Measurements from ENCODE around the gene KCNE5.
"Not testable (repeated sequence)": the region's sequence is repeated elsewhere in the genome, so short reads cannot be mapped to it uniquely, and the experiment has no call there.

Gene KCNE5

GRCh38 chrX:109624641-109625616 lies at the start of gene KCNE5:
TSS of gene KCNE5 (minus strand) at chrX:109625172. CDS start at chrX:109625020, 152 bp downstream.
- no peak for DNase-seq

- DNase-seq, result no peak
Measured at GRCh38 chrX:109672239-109672638, 47.3 kb upstream of the KCNE5 start.

GRCh38 chrX:109671170-109671569 lies 46.2 kb upstream of the KCNE5 start:
- DNase-seq, result not testable (repeated sequence)

- no peak for DNase-seq
Measured at GRCh38 chrX:109667986-109668385, 43.0 kb upstream of the KCNE5 start.

- DNase-seq, result no peak
Measured at GRCh38 chrX:109660435-109661143, 35.6 kb upstream of the KCNE5 start.

- no peak for DNase-seq
Measured at GRCh38 chrX:109658391-109658790, 33.4 kb upstream of the KCNE5 start.

- DNase-seq, result not testable (repeated sequence)
Measured at GRCh38 chrX:109657364-109657763, 32.4 kb upstream of the KCNE5 start.

GRCh38 chrX:109656774-109657173 lies 31.8 kb upstream of the KCNE5 start:
- no peak for DNase-seq

- DNase-seq, result no peak
Measured at GRCh38 chrX:109655502-109656201, 30.7 kb upstream of the KCNE5 start.

GRCh38 chrX:109654516-109655109 lies 29.6 kb upstream of the KCNE5 start:
- DNase-seq, result no peak

- not testable (repeated sequence) for DNase-seq
Measured at GRCh38 chrX:109644671-109645070, 19.7 kb upstream of the KCNE5 start.

GRCh38 chrX:109643687-109644086 lies 18.7 kb upstream of the KCNE5 start:
- DNase-seq, result no peak

- no peak for DNase-seq
Measured at GRCh38 chrX:109638158-109638557, 13.2 kb upstream of the KCNE5 start.

- DNase-seq, result not testable (repeated sequence)
Measured at GRCh38 chrX:109637477-109637876, 12.5 kb upstream of the KCNE5 start.

- DNase-seq, result no peak
Measured at GRCh38 chrX:109635146-109635545, 10.2 kb upstream of the KCNE5 start.

GRCh38 chrX:109632906-109633504 lies 8.0 kb upstream of the KCNE5 start:
- DNase-seq, result no peak

- DNase-seq, result no peak
Measured at GRCh38 chrX:109629310-109629709, 4.3 kb upstream of the KCNE5 start.

- no peak for DNase-seq
Measured at GRCh38 chrX:109626637-109627036, 1.7 kb upstream of the KCNE5 start.

- no peak for DNase-seq
Measured at GRCh38 chrX:109623997-109624396, 975 bp downstream of the KCNE5 start.

- DNase-seq, result no peak
Measured at GRCh38 chrX:109622270-109622669, 2.7 kb downstream of the KCNE5 start.

GRCh38 chrX:109619771-109620170 lies 5.2 kb downstream of the KCNE5 start:
- no peak for DNase-seq

GRCh38 chrX:109614951-109615350 lies 10.0 kb downstream of the KCNE5 start:
- no peak for DNase-seq
